H1 (cell line): ENCODE measurements around the gene HMGB1. TPM values are rescaled to one million over a fixed set of nuclear protein-coding genes. Genes with fewer than 3 reads are reported as not detected.

Source experiments
- CTCF ChIA-PET: fragments of 300-600 bp; sonication (Branson Sonifier 250); formaldehyde crosslinking; loops from one replicate; lab custom pipeline; 2021; ENCODE audit not compliant: partially characterized antibody; lab: Charles Lee
- POLR2A ChIA-PET: fragments of 300-600 bp; sonication (Branson Sonifier 250); formaldehyde crosslinking; loops from one replicate; lab custom pipeline; 2021; ENCODE audit warnings: inconsistent platforms; ENCODE audit not compliant: partially characterized antibody; lab: Charles Lee
- DNase-seq, 2 experiments: peaks; one replicate each; pipeline versions ENCODE4 v3.0.0 to v3.0.0-alpha.2; 2010 to 2022; ENCODE audit warnings: low spot score in 2 of 2, low read depth in 1 of 2, mixed read lengths in 1 of 2
- FAIRE-seq: peaks from 2 replicates; lab custom pipeline; 2011; peaks lifted over from hg19 to GRCh38; lab: Jason Lieb, UNC
- H2AFZ ChIP-seq: 2 replicates; pipeline ENCODE4 v1.8.1; 2012; ENCODE audit warnings: low read length, inconsistent platforms
- H2AK5ac ChIP-seq: 2 replicates; pipeline ENCODE4 v1.6.1; 2013; ENCODE audit warnings: low read depth, low read length
- H2BK120ac ChIP-seq: replicated peaks from 2 replicates; pipeline ENCODE3; 2013; ENCODE audit warnings: low read depth, low read length, inconsistent platforms
- H2BK12ac ChIP-seq: 2 replicates; pipeline ENCODE4 v1.6.1; 2013; ENCODE audit warnings: low read depth, low read length
- H2BK15ac ChIP-seq: 2 replicates; pipeline ENCODE4 v1.6.1; 2013; ENCODE audit warnings: low read length
- H2BK20ac ChIP-seq: 2 replicates; pipeline ENCODE4 v1.6.1; 2013; ENCODE audit warnings: low read length
- H2BK5ac ChIP-seq: 2 replicates; pipeline ENCODE4 v1.6.1; 2013; ENCODE audit warnings: low read depth, low read length
- H3K14ac ChIP-seq: 2 replicates; pipeline ENCODE4 v1.6.1; 2013; ENCODE audit warnings: inconsistent platforms; ENCODE audit not compliant: insufficient read length
- H3K18ac ChIP-seq: 2 replicates; pipeline ENCODE4 v1.6.1; 2013; ENCODE audit warnings: low read length; ENCODE audit errors: extremely low read depth
- H3K23ac ChIP-seq: 2 replicates; pipeline ENCODE4 v1.6.1; 2013; ENCODE audit warnings: inconsistent platforms; ENCODE audit not compliant: insufficient read length
- H3K23me2 ChIP-seq: 2 replicates; pipeline ENCODE4 v1.6.1; 2013; ENCODE audit warnings: low read depth, low read length
- H3K27ac ChIP-seq: 2 replicates; pipeline ENCODE4 v1.6.1; 2011; ENCODE audit warnings: low read depth, low read length, inconsistent platforms
- H3K27me3 ChIP-seq, 4 experiments: replicated peaks in 1 of 4; 1 replicate in 1 of 4; 2 replicates in 3 of 4; pipeline versions ENCODE4 v1.6.1 to v1.8.1; 2011 to 2013; ENCODE audit warnings: low read length in 3 of 4, mild to moderate bottlenecking in 3 of 4, inconsistent platforms in 2 of 4, mixed read lengths in 2 of 4, moderate library complexity in 1 of 4; ENCODE audit not compliant: control insufficient read depth in 3 of 4, insufficient read depth in 3 of 4; ENCODE audit errors: extremely low read depth in 1 of 4
- H3K36me3 ChIP-seq, 4 experiments: 2 replicates each; pipeline versions ENCODE4 v1.6.1 to v1.8.1; 2011 to 2013; ENCODE audit warnings: mild to moderate bottlenecking in 4 of 4, low read length in 3 of 4, moderate library complexity in 2 of 4, control low read depth in 1 of 4, inconsistent platforms in 1 of 4; ENCODE audit not compliant: insufficient read depth in 4 of 4, control insufficient read depth in 2 of 4
- H3K4ac ChIP-seq: replicated peaks from 2 replicates; pipeline ENCODE3; 2013; ENCODE audit warnings: low read length, low read depth, mixed read lengths, inconsistent platforms; ENCODE audit not compliant: insufficient read length
- H3K4me1 ChIP-seq, 4 experiments: replicated peaks in 1 of 4; 1 replicate in 1 of 4; 2 replicates in 3 of 4; pipeline versions ENCODE4 v1.6.1 to v1.8.1; 2011 to 2013; ENCODE audit warnings: low read length in 3 of 4, inconsistent platforms in 2 of 4, mixed read lengths in 1 of 4; ENCODE audit not compliant: insufficient read depth in 4 of 4, control insufficient read depth in 3 of 4
- H3K4me2 ChIP-seq, 2 experiments: 2 replicates each; pipeline versions ENCODE4 v1.6.1 to v1.8.1; 2011 to 2013; ENCODE audit warnings: low read depth in 2 of 2, low read length in 2 of 2, control low read depth in 1 of 2, inconsistent platforms in 1 of 2, mild to moderate bottlenecking in 1 of 2; ENCODE audit not compliant: insufficient read depth in 1 of 2
- H3K4me3 ChIP-seq, 4 experiments: fragments of 200-600, 300-600 bp in 1 of 4; sonication (generic), shearing (Covaris generic), sonication (Bioruptor Twin) in 1 of 4; 2 replicates each; pipeline versions ENCODE4 v1.5.1 to v1.8.1; 2011 to 2016; ENCODE audit warnings: low read length in 4 of 4, low read depth in 3 of 4, control low read depth in 2 of 4, inconsistent platforms in 2 of 4, mild to moderate bottlenecking in 2 of 4, mixed read lengths in 1 of 4, moderate library complexity in 1 of 4; ENCODE audit not compliant: insufficient read depth in 2 of 4; ENCODE audit errors: extremely low read depth in 1 of 4
- H3K56ac ChIP-seq: replicated peaks from 2 replicates; pipeline ENCODE3; 2013; ENCODE audit warnings: low read depth, mild to moderate bottlenecking, mixed read lengths, low read length, inconsistent platforms; ENCODE audit not compliant: insufficient read length
- H3K79me1 ChIP-seq: 2 replicates; pipeline ENCODE4 v1.6.1; 2013; ENCODE audit warnings: low read depth, low read length, control low read depth
- H3K79me2 ChIP-seq, 2 experiments: 2 replicates each; pipeline versions ENCODE4 v1.6.1 to v1.8.1; 2012 to 2013; ENCODE audit warnings: low read length in 2 of 2, mild to moderate bottlenecking in 2 of 2, inconsistent platforms in 1 of 2; ENCODE audit not compliant: insufficient read depth in 2 of 2, control insufficient read depth in 1 of 2
- H3K9ac ChIP-seq, 4 experiments: replicated peaks in 1 of 4; 1 replicate in 1 of 4; 2 replicates in 3 of 4; pipeline versions ENCODE4 v1.6.1 to v1.8.1; 2011 to 2013; ENCODE audit warnings: low read depth in 3 of 4, low read length in 3 of 4, control low read depth in 2 of 4, mild to moderate bottlenecking in 2 of 4, moderate library complexity in 2 of 4, inconsistent platforms in 1 of 4; ENCODE audit errors: extremely low read depth in 1 of 4
- H3K9me3 ChIP-seq, 2 experiments: 2 replicates each; pipeline versions ENCODE4 v1.6.1 to v1.8.1; 2012 to 2013; ENCODE audit warnings: mild to moderate bottlenecking in 2 of 2, moderate library complexity in 2 of 2, control low read depth in 1 of 2, inconsistent platforms in 1 of 2, low read depth in 1 of 2, low read length in 1 of 2, mixed read lengths in 1 of 2; ENCODE audit not compliant: insufficient read depth in 2 of 2
- H4K20me1 ChIP-seq, 2 experiments: replicated peaks in 1 of 2; 2 replicates each; pipeline versions ENCODE3 to v1.8.1; 2011 to 2013; ENCODE audit warnings: inconsistent platforms in 2 of 2, low read length in 2 of 2, mild to moderate bottlenecking in 1 of 2; ENCODE audit not compliant: insufficient read depth in 2 of 2, control insufficient read depth in 1 of 2
- H4K5ac ChIP-seq: 2 replicates; pipeline ENCODE4 v1.6.1; 2013; ENCODE audit warnings: low read length, low read depth, mixed read lengths, inconsistent platforms; ENCODE audit not compliant: insufficient read length
- H4K8ac ChIP-seq: 2 replicates; pipeline ENCODE4 v1.8.0; 2013; ENCODE audit warnings: mild to moderate bottlenecking, moderate library complexity, low read length, inconsistent platforms; ENCODE audit not compliant: insufficient read depth; ENCODE audit errors: extremely low read depth
- H4K91ac ChIP-seq: replicated peaks from 2 replicates; pipeline ENCODE3; 2013; ENCODE audit warnings: low read length, mixed read lengths, inconsistent platforms; ENCODE audit not compliant: insufficient read length
- BACH1 ChIP-seq: IDR thresholded peaks from 2 replicates; pipeline ENCODE4 v1.6.1; 2012; ENCODE audit warnings: low read length, improper control_type of control experiment
- BCL11A ChIP-seq, 2 experiments: IDR thresholded peaks; one replicate each; pipeline ENCODE4 v1.6.1; 2011; ENCODE audit warnings: low read depth in 2 of 2, low read length in 2 of 2, mild to moderate bottlenecking in 2 of 2
- CEBPB ChIP-seq: IDR thresholded peaks from 2 replicates; pipeline ENCODE4 v1.6.1; 2012; ENCODE audit warnings: low read depth, low read length
- JUND ChIP-seq: IDR thresholded peaks from 2 replicates; pipeline ENCODE4 v1.6.1; 2011; ENCODE audit warnings: mild to moderate bottlenecking, improper control_type of control experiment, low read length
- KDM5A ChIP-seq: fragments of 200-600 bp; IDR thresholded peaks from 2 replicates; pipeline ENCODE4 v1.7.1; 2012; ENCODE audit warnings: mild to moderate bottlenecking, low read length, inconsistent platforms, mixed read lengths
- MAX ChIP-seq: IDR thresholded peaks from 2 replicates; pipeline ENCODE4 v1.6.1; 2012; ENCODE audit warnings: inconsistent platforms
- NANOG ChIP-seq: IDR thresholded peaks from 2 replicates; pipeline ENCODE4 v1.6.1; 2011; ENCODE audit warnings: low read length, low read depth, mild to moderate bottlenecking, inconsistent platforms; ENCODE audit not compliant: insufficient read depth, poor library complexity, severe bottlenecking
- POLR2A ChIP-seq, 2 experiments: IDR thresholded peaks; 1 replicate in 1 of 2; 2 replicates in 1 of 2; pipeline ENCODE4 v1.6.1; 2011; ENCODE audit warnings: low read depth in 2 of 2, low read length in 2 of 2, mild to moderate bottlenecking in 2 of 2; ENCODE audit errors: control extremely low read depth in 1 of 2
- SIN3A ChIP-seq, 2 experiments: IDR thresholded peaks in 1 of 2; conservative IDR thresholded peaks in 1 of 2; 2 replicates each; pipeline ENCODE4 v1.6.1; 2011 to 2012; ENCODE audit warnings: low read length in 2 of 2, improper control_type of control experiment in 1 of 2, low read depth in 1 of 2, mild to moderate bottlenecking in 1 of 2
- SRF ChIP-seq: IDR thresholded peaks from 2 replicates; pipeline ENCODE4 v1.6.1; 2011; ENCODE audit warnings: mild to moderate bottlenecking, low read depth, low read length, moderate library complexity
- YY1 ChIP-seq: IDR thresholded peaks from 2 replicates; pipeline ENCODE4 v1.6.1; 2011; ENCODE audit warnings: low read depth, mild to moderate bottlenecking, low read length
- WGBS, 2 experiments: shearing (Covaris generic) in 1 of 2; methylation state at CpG; one replicate each; pipeline versions ENCODE4 v1.1.6 to v1.1.7; 2013 to 2015; ENCODE audit warnings: low lambda C conversion rate in 2 of 2, mixed read lengths in 2 of 2, inconsistent platforms in 1 of 2, low coverage in 1 of 2, missing lambda C conversion rate in 1 of 2; ENCODE audit not compliant: insufficient replicate concordance in 2 of 2, insufficient coverage in 1 of 2, insufficient read length in 1 of 2; ENCODE audit errors: extremely low coverage in 1 of 2, missing lambda C conversion rate in 1 of 2; 5-methylcytosine and 5-hydroxymethylcytosine counted together
- polyA plus RNA-seq, 7 experiments: library from polyadenylated mRNA; depleted of rRNA in 3 of 7; stranded (reverse) in 5 of 7; unstranded in 2 of 7; fragments of >200 nt in 5 of 7; fragments of 200-250 nt in 2 of 7; gene quantifications; 1 replicate in 5 of 7; 2 replicates in 1 of 7; 4 replicates in 1 of 7; pipeline versions ENCODE4 v1.2.1 to v1.2.3, GENCODE V29; 2011 to 2013; ENCODE audit warnings: missing spikeins in 2 of 7, mixed read lengths in 2 of 7
- total RNA-seq: library from RNA; stranded (reverse); fragmentation: NEBNext Ultra II Directional; extraction: Animal tissue kit (Norgen Biotek cat#: 25700); gene quantifications from 2 replicates; pipeline ENCODE4 v1.2.1, GENCODE V29; 2021

Gene HMGB1
- total and polyA plus RNA-seq, 2 of the 8 experiments (the other 6 are each of a cell fraction or from before 2014, with no cell fraction given) = 123 to 776 TPM

DNA sequence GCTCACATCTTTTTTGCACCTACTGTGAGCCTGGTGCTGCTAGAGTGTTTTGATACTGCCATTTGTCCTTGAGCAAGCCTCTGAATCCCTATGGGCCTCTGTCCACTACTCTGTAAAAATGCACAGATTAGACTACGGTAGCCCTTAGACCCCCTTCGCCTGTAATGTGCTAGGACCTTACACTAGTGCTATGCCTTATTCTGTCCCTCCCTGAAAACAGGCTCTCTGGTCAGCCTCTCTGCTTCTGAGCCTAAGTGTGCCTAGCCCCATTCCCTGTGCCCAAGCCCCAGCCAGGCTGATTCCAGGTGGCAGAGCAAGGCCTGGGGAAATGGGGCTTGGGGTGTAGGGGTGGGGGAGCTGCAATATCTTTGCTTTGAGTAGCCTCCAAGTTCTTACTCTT lies 10.7 kb downstream of the HMGB1 start:
- H2BK20ac ChIP-seq = no peak overlapping the region
- no peak overlapping the region for H2BK15ac ChIP-seq
- no peak overlapping the region for H3K14ac ChIP-seq
- WGBS, 2 experiments = 89% methylated on average over 2 of the region's 2 CpGs; no CpG with 5 or more reads in 1 of the 2 experiments
- no peak overlapping the region for H3K27ac ChIP-seq
- no peak overlapping the region for H4K5ac ChIP-seq
- H3K23me2 ChIP-seq = no peaks in the 10 kb centered on the region
- peaks cover 0 to 2% of the 10 kb centered on the region in 2 experiments for H4K20me1 ChIP-seq
- DNase-seq = no peak
- H3K36me3 ChIP-seq = peaks cover 0 to 15% (median 1%) of the 10 kb centered on the region in 4 experiments; a peak in 3 of 8 replicates
- H3K4me3 ChIP-seq = no peak overlapping the region
- H2AK5ac ChIP-seq = no peak overlapping the region
- no peaks in the 10 kb centered on the region for H3K79me2 ChIP-seq
- H2AFZ ChIP-seq = no peak overlapping the region
- H3K4me2 ChIP-seq = no peak overlapping the region
- no peaks in the 10 kb centered on the region for H3K4me1 ChIP-seq
- no peaks in the 10 kb centered on the region for H3K27me3 ChIP-seq
- H4K91ac ChIP-seq = no peak overlapping the region
- H3K56ac ChIP-seq = no peak overlapping the region
- no peak overlapping the region for H2BK12ac ChIP-seq
- H4K8ac ChIP-seq = no peak overlapping the region
- H2BK120ac ChIP-seq = no peak overlapping the region
- no peaks in the 10 kb centered on the region for H3K79me1 ChIP-seq
- H3K9ac ChIP-seq = no peak overlapping the region
- no peak overlapping the region for H2BK5ac ChIP-seq
- H3K23ac ChIP-seq = no peak overlapping the region
- H3K18ac ChIP-seq = no peak overlapping the region
- no peak for FAIRE-seq
- H3K4ac ChIP-seq = no peak overlapping the region
- ChIA-PET CTCF (interaction anchor here (0.6 to 1.3 kb wide), 3 partner anchors 9 to 321 kb away, joined by 3 to 7 read pairs (median 4); no protein-coding TSS in a partner anchor), POLR2A (interaction anchor here (1.2 to 3.1 kb wide), 5 partner anchors 11 to 126 kb away, joined by 3 to 20 read pairs (median 3); partner anchors contain the start of gene HMGB1)
- no peaks in the 10 kb centered on the region for H3K9me3 ChIP-seq
- TF ChIP-seq SRF = no peak
- no peak for TF ChIP-seq KDM5A
- no peak for TF ChIP-seq MAX
- no peak for TF ChIP-seq SIN3A (conservative IDR thresholded peaks at IDR 0.05 in 1 of 2, IDR thresholded peaks at IDR 0.05 in 1 of 2; ENCODE audit: low read depth in 1 of 2, low read length in 2 of 2)
- no peak for TF ChIP-seq CEBPB
- TF ChIP-seq YY1 = no peak
- no peak for TF ChIP-seq BACH1
- no peak for TF ChIP-seq BCL11A (IDR thresholded peaks at IDR 0.05; ENCODE audit: low read depth in 2 of 2, low read length in 2 of 2)
- TF ChIP-seq JUND = no peak
- no peak for TF ChIP-seq POLR2A (IDR thresholded peaks at IDR 0.05; ENCODE audit: control extremely low read depth in 1 of 2, low read depth in 2 of 2, low read length in 2 of 2)
- no peak for TF ChIP-seq NANOG
